ENCODE data around the gene RTN1.
"Not testable (repeated sequence)": the region's sequence is repeated elsewhere in the genome, so short reads cannot be mapped to it uniquely, and the experiment has no call there.

The RTN1 gene

DNA sequence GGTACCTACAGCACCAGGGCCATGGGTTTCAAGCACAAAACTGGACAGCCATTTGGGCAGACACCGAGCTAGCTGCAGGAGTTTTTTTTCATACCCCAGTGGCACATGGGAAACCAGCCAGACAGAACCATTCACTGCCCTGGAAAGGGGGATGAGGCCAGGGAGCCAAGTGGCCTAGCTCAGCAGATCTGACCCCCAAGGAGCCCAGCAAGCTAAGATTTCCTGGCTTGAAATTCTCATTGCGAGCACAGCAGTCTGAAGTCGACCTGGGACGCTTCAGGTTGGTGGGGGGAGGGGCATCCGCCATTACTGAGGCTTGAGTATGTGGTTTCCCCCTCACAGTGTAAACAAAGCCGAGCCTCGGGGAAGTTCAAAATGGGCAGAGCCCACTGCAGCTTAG, 212.8 kb downstream of the RTN1 start:
- H3K27ac ChIP-seq = no peak overlapping the region
- TF ChIP-seq CTCF (conservative IDR thresholded peaks at IDR 0.05) = no peak

DNA sequence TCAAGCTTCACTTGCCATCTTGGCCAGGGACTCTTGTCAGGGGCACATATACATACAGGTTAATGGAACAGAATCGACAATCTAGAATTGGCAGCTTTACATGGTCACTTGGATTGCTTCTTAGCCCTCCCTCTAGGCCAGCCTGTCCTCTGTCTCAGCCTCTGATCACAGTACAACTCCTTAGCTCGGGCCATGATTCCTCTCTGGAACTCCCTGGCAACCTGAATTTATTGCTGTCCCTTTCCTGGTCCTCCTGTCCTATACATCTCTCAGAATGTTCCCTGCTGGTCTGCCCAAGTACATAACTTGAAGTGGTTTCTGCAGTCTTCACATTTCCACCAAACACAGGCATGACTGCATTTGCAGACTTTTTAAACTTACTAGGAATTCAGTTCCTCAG, 214.1 kb downstream of the RTN1 start:
- no peak; the same call in 1 of the 2 replicates for TF ChIP-seq CTCF (conservative IDR thresholded peaks at IDR 0.05)
- H3K27ac ChIP-seq = no peak overlapping the region

DNA sequence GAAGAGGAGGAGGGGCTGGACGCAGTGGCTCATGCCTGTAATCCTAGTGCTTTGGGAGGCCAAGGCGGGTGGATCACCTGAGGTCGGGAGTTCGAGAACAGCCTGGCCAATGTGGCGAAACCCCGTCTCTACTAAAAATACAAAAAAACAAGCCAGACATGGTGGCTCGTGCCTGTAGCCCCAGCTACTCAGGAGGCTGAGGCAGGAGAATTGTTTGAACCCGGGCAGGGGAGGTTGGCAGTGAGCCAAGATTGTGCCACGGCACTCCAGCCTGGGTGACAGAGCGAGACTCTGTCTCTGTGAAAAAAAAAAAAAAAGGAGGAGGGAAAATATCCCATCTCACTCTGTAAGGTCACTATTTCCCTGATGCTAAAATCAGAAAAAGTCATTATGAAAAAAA, 216.4 kb downstream of the RTN1 start:
- not testable (repeated sequence) for H3K27ac ChIP-seq

- not testable (repeated sequence) for H3K27ac ChIP-seq
Observed at GRCh38 chr14:59646832-59647231, 223.7 kb downstream of the RTN1 start.

GRCh38 chr14:59638885-59639284, 231.7 kb downstream of the RTN1 start:
- H3K27ac ChIP-seq = no peak overlapping the region
- TF ChIP-seq CTCF (conservative IDR thresholded peaks at IDR 0.05) = no peak

DNA sequence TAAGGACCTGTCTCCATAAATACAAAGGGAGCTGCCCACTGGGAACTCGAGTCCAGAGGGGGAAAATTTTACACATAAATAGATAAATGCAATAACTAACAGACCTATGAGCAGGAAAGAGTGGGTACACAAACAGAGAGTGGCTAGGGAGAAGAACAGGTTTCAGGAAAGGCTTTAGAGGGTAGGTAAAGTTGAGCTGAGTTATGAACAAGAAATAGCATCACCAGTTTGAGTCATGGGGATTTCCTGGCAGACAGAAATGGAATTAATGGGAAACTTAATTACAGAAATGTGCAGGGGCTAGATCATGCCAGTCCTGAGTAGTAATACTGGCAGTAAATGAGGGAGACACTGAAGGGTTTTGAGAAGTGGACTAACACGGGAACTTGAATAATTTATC, 236.0 kb downstream of the RTN1 start:
- H3K27ac ChIP-seq = peak overlapping the region; percentile 67
- no peak for TF ChIP-seq CTCF (conservative IDR thresholded peaks at IDR 0.05)

GRCh38 chr14:59633486-59633885, 237.1 kb downstream of the RTN1 start:
- H3K27ac ChIP-seq = peak overlapping the region; percentile 67
- TF ChIP-seq CTCF (conservative IDR thresholded peaks at IDR 0.05) = no peak

DNA sequence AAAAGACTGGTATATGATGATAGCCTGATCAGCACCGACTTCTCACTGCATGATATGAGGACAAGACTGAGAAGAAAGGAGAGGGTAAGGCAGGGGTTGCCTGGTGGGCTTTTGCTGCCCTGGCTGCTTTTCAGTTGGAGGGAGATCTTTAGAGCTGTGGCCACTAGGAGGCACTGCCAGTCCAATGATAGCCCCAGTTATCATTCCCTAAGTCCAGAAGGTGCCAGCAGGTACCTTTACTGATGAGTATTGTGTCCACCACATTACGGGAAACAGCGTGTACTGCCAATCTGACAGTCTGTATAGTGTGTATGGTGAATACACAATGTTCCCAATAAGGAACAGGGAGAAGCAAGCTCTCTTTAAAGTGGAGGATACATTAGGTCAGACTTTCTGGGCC, 238.2 kb downstream of the RTN1 start:
- H3K27ac ChIP-seq = peak overlapping the region; percentile 67
- TF ChIP-seq CTCF (conservative IDR thresholded peaks at IDR 0.05) = peak; percentile 64

DNA sequence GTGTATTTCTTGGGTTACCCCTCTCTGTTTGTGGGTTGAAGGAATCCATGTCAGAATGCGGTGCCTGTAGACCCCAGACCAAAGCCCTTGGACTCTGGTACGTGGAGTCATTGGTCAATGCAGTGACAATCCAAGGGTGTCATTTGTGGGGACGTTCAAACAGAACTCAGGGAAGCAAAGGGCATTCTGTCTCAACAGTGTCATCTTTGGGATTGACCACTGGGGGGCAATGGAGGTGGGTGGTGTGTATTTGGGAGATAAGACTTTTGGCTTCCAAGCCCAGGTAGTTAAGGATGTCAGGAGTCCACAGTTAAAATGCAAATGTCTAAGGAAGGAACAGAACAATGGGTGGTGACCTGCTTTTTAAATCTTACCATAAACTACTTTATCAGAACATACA, 239.3 kb downstream of the RTN1 start:
- H3K27ac ChIP-seq = peak overlapping the region; percentile 65
- 0 out of 2 replicates have a peak, but pooled peaks have one; percentile 28 for TF ChIP-seq CTCF (conservative IDR thresholded peaks at IDR 0.05)

All from VCaP (cell line).